HG02852 (cell line): ENCODE measurements around the gene COL25A1.
"Not testable (repeated sequence)": the region's sequence is repeated elsewhere in the genome, so short reads cannot be mapped to it uniquely, and the experiment has no call there.

ENCODE experiments used
- ATAC-seq: cut with Tn5 transposase; IDR thresholded peaks from one replicate; pipeline ENCODE4 v1.9.1; 2021; ENCODE audit warnings: mild to moderate bottlenecking, moderate library complexity; ENCODE audit not compliant: unreplicated experiment

COL25A1 gene

DNA sequence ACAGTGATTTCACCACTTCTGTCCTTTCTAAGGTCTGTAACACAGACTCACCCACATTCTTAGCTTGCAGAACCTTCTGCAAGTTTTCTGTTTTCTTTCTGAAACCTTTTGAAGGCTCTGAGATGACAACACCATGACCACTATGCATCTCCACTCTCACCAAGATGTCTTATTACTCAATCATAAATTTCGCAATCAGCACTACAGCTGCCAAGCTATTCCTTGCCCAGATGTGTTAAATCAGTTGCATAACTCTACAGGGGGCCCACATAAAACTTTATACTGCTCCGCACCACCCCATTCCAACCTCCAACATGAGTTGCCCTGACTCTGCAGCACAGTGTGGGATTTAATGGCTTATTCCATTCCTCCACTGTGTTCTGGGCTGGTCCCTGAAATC is 229.9 kb downstream of the COL25A1 start:
- no peak for ATAC-seq

DNA sequence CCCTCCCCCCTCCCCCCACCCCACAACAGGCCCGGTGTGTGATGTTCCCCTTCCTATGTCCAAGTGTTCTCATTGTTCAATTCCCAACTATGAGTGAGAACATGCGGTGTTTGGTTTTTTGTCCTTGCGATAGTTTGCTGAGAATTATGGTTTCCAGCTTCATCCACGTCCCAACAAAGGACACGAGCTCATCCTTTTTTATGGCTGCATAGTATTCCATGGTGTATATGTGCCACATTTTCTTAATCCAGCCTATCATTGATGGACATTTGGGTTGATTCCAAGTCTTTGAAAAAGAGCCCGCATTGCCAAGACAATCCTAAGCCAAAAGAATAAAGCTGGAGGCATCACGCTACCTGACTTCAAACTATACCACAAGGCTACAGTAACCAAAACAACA is 231.8 kb downstream of the COL25A1 start:
- not testable (repeated sequence) for ATAC-seq

DNA sequence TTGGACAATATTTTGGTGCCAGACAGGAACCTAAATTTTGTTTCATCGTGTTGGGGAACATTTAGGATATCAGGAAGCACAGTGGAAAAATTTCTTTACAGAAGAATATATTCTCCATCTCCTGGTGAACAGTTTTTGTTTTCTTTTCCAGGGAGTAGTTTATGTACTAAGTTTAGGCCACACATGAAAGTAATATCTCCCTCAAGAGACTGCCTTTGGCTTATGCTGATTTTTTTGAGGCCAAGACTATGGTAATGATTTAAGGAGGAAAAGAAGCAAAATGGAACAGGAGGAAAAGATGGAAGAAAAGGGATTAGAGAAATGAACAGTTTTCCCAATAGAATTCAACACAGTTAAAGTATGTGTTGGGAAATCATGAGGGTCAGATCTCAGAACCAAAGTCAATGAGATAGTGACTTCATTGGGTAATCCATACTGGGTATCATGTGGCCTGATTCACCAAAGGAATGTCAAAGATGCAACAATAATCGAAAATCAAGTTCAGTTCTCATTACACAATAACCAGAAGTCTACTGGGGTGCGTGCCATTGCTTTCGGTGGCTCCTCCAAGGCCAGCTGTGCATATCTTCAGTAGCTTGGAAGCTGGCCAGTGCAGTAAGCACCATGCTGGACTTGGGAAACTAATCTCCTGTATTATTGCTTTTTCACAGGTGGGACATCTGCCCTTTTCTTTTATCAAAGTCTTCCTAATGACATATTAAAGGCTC is 234.8 kb downstream of the COL25A1 start:
- ATAC-seq = no peak

DNA sequence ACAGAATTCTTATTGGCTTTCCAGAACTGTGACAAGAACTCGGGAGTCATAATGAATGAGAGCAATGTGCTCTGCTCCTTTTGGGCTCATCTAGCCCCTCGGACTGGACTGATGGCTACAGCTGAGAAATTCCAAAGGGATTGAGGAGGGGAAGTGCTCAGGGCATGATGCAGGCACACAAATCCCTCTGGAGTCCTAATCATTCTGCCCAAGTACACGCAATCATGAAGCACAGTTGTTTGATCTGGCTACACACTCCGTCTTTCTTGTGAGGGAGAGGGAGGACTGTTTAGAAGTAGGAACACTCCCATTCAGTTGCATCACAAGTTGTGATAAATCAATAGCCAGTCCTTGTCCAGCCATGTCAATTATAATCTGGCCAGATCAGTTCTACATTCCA is 237.5 kb downstream of the COL25A1 start:
- no peak for ATAC-seq

DNA sequence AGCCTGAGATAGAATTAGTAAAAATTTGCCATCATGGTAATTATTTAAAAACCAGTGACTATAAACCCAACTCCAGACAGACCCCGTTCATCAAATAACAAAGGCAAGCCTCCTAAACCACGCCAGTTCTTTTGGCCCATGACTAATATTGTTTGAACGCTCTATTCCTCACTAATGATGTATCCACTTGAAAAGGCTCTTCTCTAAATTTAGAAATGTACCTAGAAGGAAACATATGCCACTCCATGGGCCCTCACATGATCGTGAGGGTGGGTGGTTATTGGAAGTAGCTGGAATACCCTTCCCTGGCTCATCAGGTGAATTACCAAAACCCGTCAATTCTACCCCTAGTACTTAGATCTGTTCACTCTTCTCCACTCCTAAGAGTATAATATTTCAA is 249.2 kb downstream of the COL25A1 start:
- ATAC-seq = no peak

DNA sequence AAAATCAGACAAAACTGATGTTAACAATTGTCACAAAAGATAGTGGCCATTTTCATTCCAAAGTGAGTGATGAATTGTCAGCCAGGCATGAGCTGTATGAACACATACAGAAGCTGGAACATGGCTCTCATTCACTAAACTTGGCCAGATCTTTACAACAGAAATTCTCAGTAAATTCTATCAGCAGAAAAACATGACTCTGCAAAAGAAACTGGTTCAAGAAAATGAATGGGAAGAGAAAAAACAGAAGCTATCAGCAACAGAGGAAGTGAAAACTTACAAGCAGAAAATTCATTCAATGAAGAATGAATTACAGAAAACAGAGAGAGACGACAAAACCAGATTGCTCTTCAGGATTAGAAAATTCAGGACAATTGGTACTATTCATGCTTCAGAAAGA is 249.6 kb downstream of the COL25A1 start:
- ATAC-seq = no peak

DNA sequence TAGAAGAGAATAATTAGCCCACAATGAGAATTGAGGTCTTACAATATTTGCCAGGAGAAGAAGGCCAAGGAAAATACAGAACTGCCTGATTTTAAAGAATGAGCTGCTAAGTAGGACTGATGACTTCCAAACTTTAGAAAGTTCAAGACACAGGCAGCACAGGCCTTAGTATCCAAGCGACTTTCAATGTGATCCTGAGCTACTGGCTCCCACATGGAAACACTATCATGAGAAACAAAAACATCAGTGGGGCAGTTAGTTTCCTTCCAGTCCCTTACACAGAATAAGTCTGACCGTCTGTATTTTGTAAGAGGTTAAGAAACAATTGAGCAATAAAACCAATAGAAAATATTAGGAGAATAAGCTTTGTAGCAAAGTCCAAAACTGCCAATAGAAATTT is 251.4 kb downstream of the COL25A1 start:
- ATAC-seq = no peak

DNA sequence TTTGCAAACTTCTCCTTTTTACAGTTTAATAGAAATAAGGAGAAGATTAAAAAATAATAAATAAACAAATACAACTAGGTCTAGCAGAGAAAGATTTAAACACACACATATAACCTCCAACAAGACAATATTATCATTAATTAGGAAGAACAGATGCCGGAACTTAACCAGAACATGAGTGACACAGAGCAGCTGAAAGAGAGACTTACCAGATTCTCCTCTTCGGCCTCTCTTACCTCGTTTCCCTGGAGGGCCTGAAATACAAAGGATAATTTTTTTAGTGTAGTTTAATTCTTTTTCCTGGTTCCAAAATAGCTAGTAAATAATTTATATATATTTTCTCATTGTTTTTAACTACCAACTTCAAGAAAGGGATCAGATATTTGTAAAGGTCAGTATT is 252.5 kb downstream of the COL25A1 start:
- ATAC-seq = no peak

DNA sequence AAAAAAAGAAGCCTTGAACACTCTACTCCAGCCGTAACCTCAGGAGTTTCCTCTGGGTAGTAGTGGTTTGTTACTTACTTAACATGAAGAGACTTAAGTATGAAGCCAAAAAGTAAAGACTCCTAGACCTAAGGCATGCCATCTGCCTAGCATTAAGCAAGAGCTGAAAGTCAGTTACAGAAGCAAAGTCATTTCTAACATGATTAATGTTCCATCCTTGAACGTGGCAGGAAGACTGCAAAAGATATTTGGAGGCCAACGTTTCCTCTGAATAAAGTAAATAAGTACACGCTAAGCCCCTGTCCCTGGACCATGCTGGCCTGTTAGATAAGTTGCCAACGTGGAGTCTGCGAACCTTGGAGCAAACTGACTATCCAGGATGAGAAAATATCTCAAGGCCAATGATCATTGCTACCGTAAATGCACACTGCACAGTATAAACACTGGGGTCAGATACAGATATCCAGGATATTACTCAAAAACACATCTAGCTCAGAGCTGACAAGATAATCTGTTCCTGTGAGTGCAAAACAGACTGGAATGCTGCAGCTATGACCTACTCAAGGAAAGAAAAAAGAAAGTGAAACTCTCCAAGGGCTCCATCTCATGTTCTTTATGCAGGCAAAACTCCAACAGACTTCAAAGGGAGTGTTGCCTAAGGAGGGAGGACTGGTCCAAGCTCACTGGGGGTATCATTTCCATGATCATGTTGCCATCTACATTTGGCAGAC is 255.8 kb downstream of the COL25A1 start:
- no peak for ATAC-seq

DNA sequence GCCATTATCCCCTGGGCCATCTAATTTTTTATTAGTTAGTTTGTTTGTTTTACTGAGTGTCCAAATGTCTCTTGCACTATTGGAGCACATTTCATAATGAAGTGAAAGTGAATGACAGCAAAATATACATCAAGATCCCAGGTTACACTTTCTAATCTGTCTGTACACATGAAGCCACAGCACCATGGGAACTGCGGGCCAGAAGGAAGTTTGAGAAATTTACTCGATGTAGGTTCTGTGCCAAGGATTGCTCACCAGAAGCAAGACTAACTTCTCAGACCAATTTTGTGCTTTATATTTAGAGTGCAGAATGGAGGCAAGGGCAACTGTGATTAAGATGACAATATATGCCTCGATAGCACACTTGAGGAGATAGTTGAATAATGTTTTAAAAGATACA is 258.0 kb downstream of the COL25A1 start:
- no peak for ATAC-seq

DNA sequence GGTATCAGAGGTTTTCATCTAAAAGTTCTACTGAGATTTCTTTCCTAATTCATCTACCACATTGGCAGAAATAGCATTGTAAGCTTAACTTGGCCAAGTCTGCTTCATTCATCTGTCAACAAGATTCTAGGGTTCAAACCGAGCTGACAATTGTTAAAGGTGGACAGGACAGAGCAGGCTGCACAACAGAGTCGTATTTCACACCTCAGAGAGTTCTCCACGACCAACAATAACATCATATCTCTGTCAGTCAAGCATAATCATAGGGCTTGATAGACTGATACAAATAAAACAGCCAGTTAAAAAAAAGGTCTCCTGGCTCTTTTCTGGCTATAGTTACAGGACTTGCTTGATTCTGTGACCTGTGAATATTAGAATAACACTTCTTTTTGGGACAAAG is 259.2 kb downstream of the COL25A1 start:
- ATAC-seq = no peak

DNA sequence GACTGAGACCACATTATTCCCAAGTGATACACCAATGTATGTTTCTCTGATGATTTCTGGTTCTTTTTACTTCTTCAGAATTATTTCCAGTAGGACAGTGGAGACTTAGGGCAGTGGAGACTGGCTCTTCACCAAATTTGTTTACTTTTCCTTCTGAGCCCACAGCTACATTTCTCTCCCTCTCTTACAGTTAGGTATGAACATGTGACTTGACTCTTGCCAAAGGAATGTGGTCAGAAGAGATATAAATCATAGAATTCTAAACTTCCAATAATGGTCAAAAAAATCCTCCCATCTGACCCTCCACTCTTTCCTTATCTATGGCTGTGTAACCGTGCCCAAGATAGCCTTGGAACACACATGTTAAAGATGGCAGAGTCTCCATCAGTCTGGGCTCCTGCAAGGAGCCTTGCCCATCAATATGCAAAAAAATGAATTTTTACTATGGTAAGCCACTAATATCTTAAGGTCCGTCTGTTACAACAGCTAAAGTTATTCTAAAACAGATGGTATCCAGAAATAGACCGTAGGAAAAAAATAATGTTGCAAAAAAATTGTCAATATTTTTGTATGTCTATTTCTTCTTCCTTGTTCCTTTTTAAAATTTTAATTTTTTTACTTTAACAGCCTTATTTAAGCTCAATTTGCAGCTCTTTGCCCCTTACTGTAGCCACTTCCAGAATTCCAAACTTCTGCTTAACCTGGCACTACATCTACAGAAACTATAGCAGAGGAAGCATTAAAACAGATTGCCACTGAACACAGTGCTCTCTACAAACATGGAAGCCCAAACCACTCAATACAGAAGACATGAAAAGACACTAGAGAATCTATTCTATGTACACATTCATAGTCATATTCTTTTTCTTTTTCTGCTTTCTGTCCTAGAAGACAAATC is 260.7 kb downstream of the COL25A1 start:
- no peak for ATAC-seq

DNA sequence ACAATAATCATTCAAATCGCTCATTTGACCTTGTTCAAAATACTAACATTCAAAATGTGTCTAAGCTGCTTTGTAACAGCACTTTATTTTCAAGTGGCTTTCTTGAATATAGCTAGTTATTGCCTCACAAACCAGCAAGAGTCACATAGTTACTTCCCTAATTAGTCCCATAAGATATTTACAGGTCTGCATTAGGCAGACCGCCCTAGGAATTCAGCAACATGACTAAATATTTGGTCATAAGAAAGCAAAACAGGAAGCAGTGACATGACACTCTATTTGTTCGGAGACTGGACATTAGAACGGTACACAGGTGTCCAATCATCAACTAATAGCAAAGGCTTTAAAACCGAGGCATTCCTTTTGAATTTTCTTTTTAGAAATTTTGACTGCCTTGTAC is 262.0 kb downstream of the COL25A1 start:
- no peak for ATAC-seq

DNA sequence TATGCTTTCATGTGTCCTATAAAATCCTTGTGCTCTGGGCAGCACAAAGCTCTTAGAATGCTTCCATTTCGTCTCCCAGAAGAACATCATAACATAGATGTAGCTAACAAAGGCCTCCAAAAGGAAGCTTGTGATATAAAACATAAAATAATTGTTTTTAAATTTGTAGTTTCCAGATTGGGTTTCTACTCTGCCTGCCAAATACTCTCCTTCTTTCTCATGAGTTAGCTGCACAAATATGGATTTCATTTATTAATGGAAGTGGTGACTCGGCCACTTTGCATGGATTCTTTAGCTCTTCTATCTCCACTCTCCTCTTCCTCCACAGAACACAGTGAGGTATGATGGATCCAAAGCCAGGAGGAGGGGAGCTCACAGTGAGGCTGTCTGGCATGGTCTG is 265.4 kb downstream of the COL25A1 start:
- ATAC-seq = no peak

DNA sequence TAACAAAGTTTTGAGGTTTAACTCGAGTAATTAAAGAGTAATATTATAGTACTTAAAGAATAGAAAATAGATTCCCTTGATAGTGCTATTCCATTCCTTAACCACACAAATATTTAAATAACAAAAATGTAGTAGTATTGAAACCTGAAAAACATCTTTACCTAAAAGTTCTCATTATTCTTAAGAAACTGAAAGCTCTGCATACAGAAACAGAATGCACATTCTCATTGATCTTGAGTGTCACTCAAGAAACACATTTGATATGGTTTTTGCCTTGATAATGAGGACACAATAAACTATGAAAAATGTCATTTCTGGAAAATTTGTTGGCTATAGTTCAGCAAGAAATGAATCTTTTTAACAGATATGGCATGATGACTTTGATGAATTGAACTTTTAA is 268.5 kb downstream of the COL25A1 start:
- no peak for ATAC-seq

DNA sequence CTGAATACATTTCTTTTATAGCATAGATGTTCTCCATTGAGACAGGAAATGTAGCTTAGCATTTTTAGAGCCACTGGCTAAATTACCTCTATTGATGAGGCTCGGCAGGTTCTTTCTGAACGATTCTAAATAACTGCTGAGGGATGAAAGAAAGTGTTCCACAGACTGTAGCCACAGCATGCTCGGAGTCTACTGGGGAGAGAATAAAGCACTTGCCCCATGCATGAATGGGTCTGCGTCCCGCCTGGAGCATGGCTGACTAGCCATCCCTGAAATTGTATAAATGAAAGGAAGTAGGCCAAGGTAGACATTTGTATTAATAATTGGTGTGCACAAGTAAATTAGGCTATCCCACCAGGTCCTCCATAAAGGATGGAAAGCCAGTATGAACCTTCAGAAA is 269.8 kb downstream of the COL25A1 start:
- ATAC-seq = no peak

DNA sequence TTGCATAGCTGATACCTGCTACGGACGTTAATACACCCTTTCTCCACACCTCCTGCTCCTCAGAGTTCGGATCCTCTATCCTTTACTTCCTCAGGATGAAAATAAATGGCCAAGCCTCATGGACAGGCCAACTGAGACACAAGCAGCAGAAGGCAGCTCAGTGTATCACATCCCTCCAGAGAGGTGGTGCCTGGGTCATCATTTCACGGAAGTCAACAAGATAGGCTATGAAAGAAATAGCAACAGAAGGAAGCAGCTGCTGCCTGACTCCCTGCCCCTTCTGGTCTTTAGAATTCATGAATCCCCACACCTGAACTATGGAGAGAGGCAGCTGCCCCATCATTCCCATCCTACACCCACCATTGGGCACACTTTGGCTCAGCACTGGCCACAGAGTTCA is 272.5 kb downstream of the COL25A1 start:
- ATAC-seq = no peak

DNA sequence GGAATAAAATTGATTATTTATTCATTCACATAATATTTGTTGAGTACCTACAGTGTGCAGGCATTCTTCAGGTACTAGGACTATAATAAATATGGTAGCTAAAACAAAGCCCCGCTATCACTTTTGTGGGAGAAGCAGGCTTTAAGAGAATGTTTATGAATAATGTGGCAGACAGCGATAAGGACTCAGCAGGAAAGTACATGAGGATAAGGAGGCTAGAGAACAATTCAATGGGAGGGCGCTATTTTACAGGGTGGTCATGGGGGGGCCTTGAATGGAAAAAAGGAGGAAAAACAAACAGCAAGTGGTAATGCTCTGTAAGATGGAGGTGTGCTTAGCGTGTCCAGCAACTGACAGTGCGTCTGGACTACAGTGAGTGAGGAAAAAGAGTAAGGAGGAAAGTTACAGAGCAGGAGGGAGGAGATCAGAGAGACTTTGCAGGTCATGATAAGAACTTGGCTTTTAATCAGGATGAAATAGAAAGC is 275.4 kb downstream of the COL25A1 start:
- no peak for ATAC-seq

DNA sequence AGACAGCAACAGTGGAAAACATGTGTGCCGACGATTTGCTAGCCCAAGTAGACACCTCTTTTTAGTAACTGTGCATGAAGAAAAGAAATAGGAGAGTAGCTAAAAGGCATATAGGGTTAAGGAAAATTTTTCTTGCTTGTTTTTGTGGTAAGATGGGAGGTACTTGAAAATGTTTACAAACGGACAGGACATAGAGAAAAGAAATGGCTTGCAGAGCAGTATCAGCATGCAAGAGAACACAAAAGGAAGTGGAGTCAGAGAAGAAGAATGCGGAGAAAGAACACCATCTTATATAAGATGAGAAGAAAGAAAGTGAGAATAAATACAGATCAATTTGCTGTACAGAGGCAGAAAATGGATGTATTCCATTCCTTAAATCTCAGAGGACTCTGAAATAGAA is 275.9 kb downstream of the COL25A1 start:
- ATAC-seq = no peak

DNA sequence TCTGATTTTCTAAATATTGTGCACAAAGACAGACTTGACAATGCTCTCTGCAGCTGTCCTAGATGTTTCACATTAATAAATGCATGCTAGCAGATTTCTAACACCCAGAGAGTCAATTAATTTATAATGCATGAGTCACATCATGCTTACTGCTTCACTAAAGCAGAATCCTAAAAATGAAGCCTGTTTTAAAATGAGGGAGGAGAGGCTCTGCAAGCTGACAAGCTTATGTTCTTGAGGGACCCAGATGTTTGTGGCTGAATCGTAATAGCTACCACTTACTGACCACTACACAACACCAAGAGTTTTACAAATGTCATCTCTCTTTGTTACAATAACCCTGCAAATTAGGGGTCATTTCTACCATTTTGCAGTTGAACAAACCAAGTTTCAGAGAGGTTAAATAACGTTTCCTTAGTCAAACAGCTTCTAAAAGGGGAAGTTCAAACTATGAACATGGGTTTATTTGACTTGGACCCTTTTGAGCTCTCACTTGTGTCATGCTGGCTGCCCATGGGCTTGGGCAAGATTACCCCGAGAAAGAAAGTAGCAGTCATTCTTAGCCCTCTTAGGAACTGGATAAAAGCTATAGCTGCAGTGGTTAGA is 276.9 kb downstream of the COL25A1 start:
- no peak for ATAC-seq

DNA sequence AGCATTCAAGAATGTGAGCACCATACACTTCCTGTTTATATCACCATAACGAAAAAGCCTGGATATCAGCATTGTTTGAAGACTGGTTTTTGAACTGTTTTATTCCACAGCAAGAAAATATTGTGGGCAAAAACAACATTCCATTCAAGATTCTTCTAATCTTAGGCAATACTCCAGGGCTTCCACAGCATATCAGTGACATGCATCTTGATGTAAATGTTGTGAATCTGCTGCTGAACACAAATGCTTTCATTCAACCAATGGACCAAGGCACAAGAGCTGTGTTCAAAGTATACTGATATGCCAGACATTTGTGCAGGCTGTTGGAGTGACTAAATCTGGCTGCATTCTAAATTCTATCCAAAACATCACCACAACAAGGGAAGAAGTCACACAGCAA is 279.5 kb downstream of the COL25A1 start:
- ATAC-seq = no peak
